Measurements from ENCODE around the gene CD247. TPM values are rescaled to one million over a fixed set of nuclear protein-coding genes. Genes with fewer than 3 reads are reported as not detected.

The CD247 gene
- total and polyA plus RNA-seq, 9 of the 15 experiments (the other 6 are each of a cell fraction or from before 2014, with no cell fraction given): 0.08 to 0.42 (median 0.28) TPM; not detected in 5

- TF ChIP-seq CEBPB (tag; IDR thresholded peaks at IDR 0.05): peak; percentile 99
- 0 out of 2 replicates have a peak, but pooled peaks have one; percentile 30 for TF ChIP-seq ZBTB26 (CRISPR knock-in tag; IDR thresholded peaks at IDR 0.05)
- TF ChIP-seq ZNF134 (CRISPR knock-in tag; conservative IDR thresholded peaks at IDR 0.05): no peak
- no peak for TF ChIP-seq MEF2D (tag; conservative IDR thresholded peaks at IDR 0.05; ENCODE audit: low read depth)
- no peak for TF ChIP-seq KLF13 (tag; IDR thresholded peaks at IDR 0.05; ENCODE audit: borderline replicate concordance, low read depth)
- no peak for TF ChIP-seq SMARCA5 (IDR thresholded peaks at IDR 0.05)
- no peak for TF ChIP-seq ILF3 (IDR thresholded peaks at IDR 0.05; ENCODE audit: borderline replicate concordance)
- no peak for TF ChIP-seq HDAC3 (IDR thresholded peaks at IDR 0.05; ENCODE audit: borderline replicate concordance, partially characterized antibody)
- no peak for TF ChIP-seq ZNF311 (CRISPR knock-in tag; IDR thresholded peaks at IDR 0.05)
- no peak for TF ChIP-seq ZNF124 (CRISPR knock-in tag; IDR thresholded peaks at IDR 0.05)
- TF ChIP-seq TCF7 (IDR thresholded peaks at IDR 0.05; ENCODE audit: borderline replicate concordance): no peak
- no peak for TF ChIP-seq ZKSCAN8 (CRISPR knock-in tag; IDR thresholded peaks at IDR 0.05)
- no peak for TF ChIP-seq MYBL2 (IDR thresholded peaks at IDR 0.05; ENCODE audit: low read depth)
- TF ChIP-seq MYBL2 (CRISPR knock-in tag; IDR thresholded peaks at IDR 0.05; ENCODE audit: borderline replicate concordance): no peak
- TF ChIP-seq DIDO1 (tag; IDR thresholded peaks at IDR 0.05; ENCODE audit: low read depth): no peak
- no peak for TF ChIP-seq RBM39 (optimal IDR thresholded peaks at IDR 0.05; ENCODE audit: low read depth, low read length)
- TF ChIP-seq ESRRA (IDR thresholded peaks at IDR 0.05; ENCODE audit: borderline replicate concordance, low read depth): no peak
- TF ChIP-seq ZC3H4 (CRISPR knock-in tag; IDR thresholded peaks at IDR 0.05; ENCODE audit: borderline replicate concordance): no peak
- TF ChIP-seq FOXP4 (CRISPR knock-in tag; IDR thresholded peaks at IDR 0.05; ENCODE audit: borderline replicate concordance): no peak
- no peak for TF ChIP-seq ZNF277 (CRISPR knock-in tag; IDR thresholded peaks at IDR 0.05; ENCODE audit: borderline replicate concordance)
- TF ChIP-seq GTF3C2 (IDR thresholded peaks at IDR 0.05; ENCODE audit: borderline replicate concordance, extremely low read depth, insufficient read length): no peak
- TF ChIP-seq RBM22 (IDR thresholded peaks at IDR 0.05; ENCODE audit: low read depth, low read length, poor library complexity, severe bottlenecking): no peak
Measured at GRCh38 chr1:167544447-167545093, 26.2 kb upstream of the CD247 start (continued).
